Keratinocyte (primary cell): ENCODE measurements around the gene GALNS. TPM values are rescaled to one million over a fixed set of nuclear protein-coding genes. Genes with fewer than 3 reads are reported as not detected.

Experiments used
- DNase-seq: peaks from one replicate; pipeline ENCODE4 v3.0.0-alpha.2; 2011; ENCODE audit warnings: low read depth, missing footprints, low spot score
- FAIRE-seq: peaks from 2 replicates; lab custom pipeline; 2011; peaks lifted over from hg19 to GRCh38; lab: Jason Lieb, UNC
- H2AFZ ChIP-seq: 2 replicates; pipeline ENCODE4 v1.6.0; 2012; ENCODE audit warnings: low read length, control low read depth, inconsistent platforms; ENCODE audit not compliant: control insufficient read depth
- H3K27ac ChIP-seq: 2 replicates; pipeline ENCODE4 v1.5.1; 2011; ENCODE audit warnings: low read length; ENCODE audit not compliant: control insufficient read depth, insufficient read depth
- H3K27me3 ChIP-seq: 3 replicates; pipeline ENCODE4 v1.6.0; 2011; ENCODE audit warnings: low read length; ENCODE audit not compliant: control insufficient read depth, insufficient read depth; ENCODE audit errors: extremely low read depth
- H3K36me3 ChIP-seq, 2 experiments: 2 replicates in 1 of 2; 3 replicates in 1 of 2; pipeline ENCODE4 v1.5.1; 2011; ENCODE audit warnings: low read length in 2 of 2, mild to moderate bottlenecking in 1 of 2; ENCODE audit not compliant: control insufficient read depth in 2 of 2, insufficient read depth in 2 of 2; ENCODE audit errors: extremely low read depth in 1 of 2
- H3K4me1 ChIP-seq: 3 replicates; pipeline ENCODE4 v1.5.1; 2011; ENCODE audit warnings: low read length; ENCODE audit not compliant: control insufficient read depth, insufficient read depth; ENCODE audit errors: extremely low read depth
- H3K4me2 ChIP-seq: 3 replicates; pipeline ENCODE4 v1.6.0; 2011; ENCODE audit warnings: low read depth, low read length; ENCODE audit not compliant: control insufficient read depth, insufficient read depth; ENCODE audit errors: extremely low read depth
- H3K4me3 ChIP-seq, 3 experiments: fragments of 200-600 bp in 1 of 3; sonication (generic) in 1 of 3; 2 replicates in 2 of 3; 3 replicates in 1 of 3; pipeline ENCODE4 v1.5.1; 2011 to 2016; ENCODE audit warnings: low read length in 3 of 3, mild to moderate bottlenecking in 3 of 3, control low read depth in 2 of 3, inconsistent platforms in 1 of 3, low read depth in 1 of 3, mixed read lengths in 1 of 3, mixed run types in 1 of 3, moderate library complexity in 1 of 3; ENCODE audit not compliant: control insufficient read depth in 2 of 3, insufficient read depth in 2 of 3; ENCODE audit errors: extremely low read depth in 1 of 3
- H3K79me2 ChIP-seq: 2 replicates; pipeline ENCODE4 v1.6.0; 2012; ENCODE audit warnings: low read length; ENCODE audit not compliant: control insufficient read depth, insufficient read depth
- H3K9ac ChIP-seq: 3 replicates; pipeline ENCODE4 v1.6.0; 2011; ENCODE audit warnings: low read length; ENCODE audit not compliant: control insufficient read depth, insufficient read depth; ENCODE audit errors: extremely low read depth
- H3K9me1 ChIP-seq: 3 replicates; pipeline ENCODE4 v1.6.0; 2011; ENCODE audit warnings: low read length; ENCODE audit not compliant: control insufficient read depth, insufficient read depth; ENCODE audit errors: extremely low read depth
- H3K9me3 ChIP-seq: 2 replicates; pipeline ENCODE4 v1.5.1; 2012; ENCODE audit warnings: low read depth, low read length; ENCODE audit not compliant: control insufficient read depth
- H4K20me1 ChIP-seq: 3 replicates; pipeline ENCODE4 v1.6.0; 2011; ENCODE audit warnings: low read length; ENCODE audit not compliant: control insufficient read depth, insufficient read depth; ENCODE audit errors: extremely low read depth
- EZH2 ChIP-seq: IDR thresholded peaks from one replicate; pipeline ENCODE4 v1.6.1; 2012; ENCODE audit warnings: inconsistent platforms, mild to moderate bottlenecking, low read length, moderate library complexity
- dilution Hi-C: fragments of 300-500 bp; cut with MboI; formaldehyde crosslinking; loops from one replicate; pipeline ENCODE4 v1.7.0; 2020; ENCODE audit warnings: low sequenced_read_pairs; ENCODE audit not compliant: extremely low pct_ligation_motif_present
- polyA plus RNA-seq, 5 experiments: library from polyadenylated mRNA; depleted of rRNA in 3 of 5; stranded (reverse) in 3 of 5; stranded (forward) in 1 of 5; unstranded in 1 of 5; fragments of >200 nt; gene quantifications; 1 replicate in 1 of 5; 2 replicates in 3 of 5; 3 replicates in 1 of 5; pipeline versions ENCODE4 v1.2.1 to v1.2.3, GENCODE V29; 2011 to 2012; ENCODE audit warnings: missing spikeins in 2 of 5, low read depth in 1 of 5, low replicate concordance in 1 of 5
- TF ChIP-seq, protein P1 (sequence below), 3 experiments: IDR thresholded peaks in 1 of 3; conservative IDR thresholded peaks in 1 of 3; optimal IDR thresholded peaks in 1 of 3; 2 replicates in 2 of 3; 3 replicates in 1 of 3; pipeline versions ENCODE3 to v1.5.1; 2011; ENCODE audit warnings: low read length in 3 of 3, mild to moderate bottlenecking in 3 of 3, moderate library complexity in 2 of 3, control low read depth in 1 of 3, inconsistent platforms in 1 of 3; ENCODE audit not compliant: insufficient read depth in 2 of 3; ENCODE audit errors: extremely low read depth in 1 of 3

Gene GALNS
- polyA plus RNA-seq, 1 donor (not counting 4 experiments of a cell fraction or from before 2014, with no cell fraction given), result 8.3 TPM

- Histone ChIP-seq H3K9me1 (no peaks in the 10 kb centered on the region), H3K4me1 (peaks cover 30% of the 10 kb centered on the region), H3K4me3 (peak overlapping the region in 2 of 3 experiments; percentile 9 to 46), H3K27me3 (peaks cover 44% of the 10 kb centered on the region), H3K4me2 (peak overlapping the region; percentile 69), H4K20me1 (no peaks in the 10 kb centered on the region), H3K36me3 (no peaks in the 10 kb centered on the region), H3K79me2 (no peaks in the 10 kb centered on the region), H2AFZ (peak overlapping the region; percentile 29), H3K9me3 (no peaks in the 10 kb centered on the region), H3K27ac (no peak overlapping the region), H3K9ac (peak overlapping the region; percentile 33)
- dilution Hi-C loops, result no loop called here
- DNase-seq (no peak), FAIRE-seq (no peak)
- TF ChIP-seq, protein P1, sequence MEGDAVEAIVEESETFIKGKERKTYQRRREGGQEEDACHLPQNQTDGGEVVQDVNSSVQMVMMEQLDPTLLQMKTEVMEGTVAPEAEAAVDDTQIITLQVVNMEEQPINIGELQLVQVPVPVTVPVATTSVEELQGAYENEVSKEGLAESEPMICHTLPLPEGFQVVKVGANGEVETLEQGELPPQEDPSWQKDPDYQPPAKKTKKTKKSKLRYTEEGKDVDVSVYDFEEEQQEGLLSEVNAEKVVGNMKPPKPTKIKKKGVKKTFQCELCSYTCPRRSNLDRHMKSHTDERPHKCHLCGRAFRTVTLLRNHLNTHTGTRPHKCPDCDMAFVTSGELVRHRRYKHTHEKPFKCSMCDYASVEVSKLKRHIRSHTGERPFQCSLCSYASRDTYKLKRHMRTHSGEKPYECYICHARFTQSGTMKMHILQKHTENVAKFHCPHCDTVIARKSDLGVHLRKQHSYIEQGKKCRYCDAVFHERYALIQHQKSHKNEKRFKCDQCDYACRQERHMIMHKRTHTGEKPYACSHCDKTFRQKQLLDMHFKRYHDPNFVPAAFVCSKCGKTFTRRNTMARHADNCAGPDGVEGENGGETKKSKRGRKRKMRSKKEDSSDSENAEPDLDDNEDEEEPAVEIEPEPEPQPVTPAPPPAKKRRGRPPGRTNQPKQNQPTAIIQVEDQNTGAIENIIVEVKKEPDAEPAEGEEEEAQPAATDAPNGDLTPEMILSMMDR (optimal IDR thresholded peaks at IDR 0.05 in 1 of 3, IDR thresholded peaks at IDR 0.05 in 1 of 3, conservative IDR thresholded peaks at IDR 0.05 in 1 of 3; ENCODE audit: extremely low read depth in 1 of 3, insufficient read depth in 2 of 3, low read length in 3 of 3), result no peak
- no peak for TF ChIP-seq EZH2
These were observed 24.4 kb upstream of the GALNS start for GRCh38 chr16:88881007-88881615.

- Histone ChIP-seq H3K27me3 (peaks cover 39% of the 10 kb centered on the region), H3K27ac (no peak overlapping the region)
These were observed 23.7 kb upstream of the GALNS start for GRCh38 chr16:88880226-88881006.

More at GRCh38 chr16:88880226-88881006, 23.7 kb upstream of the GALNS start:
- FAIRE-seq (no peak), DNase-seq (no peak)
- TF ChIP-seq, protein P1 (optimal IDR thresholded peaks at IDR 0.05 in 1 of 3, IDR thresholded peaks at IDR 0.05 in 1 of 3, conservative IDR thresholded peaks at IDR 0.05 in 1 of 3; ENCODE audit: extremely low read depth in 1 of 3, insufficient read depth in 2 of 3, low read length in 3 of 3), result no peak
- no peak for TF ChIP-seq EZH2
- Histone ChIP-seq H4K20me1 (no peaks in the 10 kb centered on the region), H3K9me1 (no peaks in the 10 kb centered on the region), H2AFZ (peak overlapping the region; percentile 29), H3K4me1 (peaks cover 30% of the 10 kb centered on the region), H3K36me3 (no peaks in the 10 kb centered on the region), H3K9ac (peak overlapping the region; percentile 33), H3K4me3 (peak overlapping the region in 1 of 3 experiments; percentile 46), H3K4me2 (peak overlapping the region; percentile 69), H3K79me2 (no peaks in the 10 kb centered on the region), H3K9me3 (no peaks in the 10 kb centered on the region)
- dilution Hi-C loops, result no loop called here
